Subcutaneous adipose tissue (tissue), 4 donors: ENCODE results near the gene DSCAML1. TPM values are rescaled to one million over a fixed set of nuclear protein-coding genes. Genes with fewer than 3 reads are reported as not detected.

Source experiments
- total RNA-seq, 4 donors: library from RNA; depleted of rRNA; stranded (reverse); fragments of >200 nt; gene quantifications; one replicate each; pipeline ENCODE4 v1.1.0, GENCODE V29; 2016
- TF ChIP-seq, protein P1 (sequence below): fragments of 450-650 bp; IDR thresholded peaks from one replicate; pipeline ENCODE4 v1.5.1; 2016; ENCODE audit warnings: low read depth, mild to moderate bottlenecking, control low read depth, antibody characterized with exemption, moderate library complexity

The DSCAML1 gene
- total RNA-seq, 4 donors from 2014 or later = 0.22 to 0.82 (median 0.75) TPM; not detected in 1

DNA sequence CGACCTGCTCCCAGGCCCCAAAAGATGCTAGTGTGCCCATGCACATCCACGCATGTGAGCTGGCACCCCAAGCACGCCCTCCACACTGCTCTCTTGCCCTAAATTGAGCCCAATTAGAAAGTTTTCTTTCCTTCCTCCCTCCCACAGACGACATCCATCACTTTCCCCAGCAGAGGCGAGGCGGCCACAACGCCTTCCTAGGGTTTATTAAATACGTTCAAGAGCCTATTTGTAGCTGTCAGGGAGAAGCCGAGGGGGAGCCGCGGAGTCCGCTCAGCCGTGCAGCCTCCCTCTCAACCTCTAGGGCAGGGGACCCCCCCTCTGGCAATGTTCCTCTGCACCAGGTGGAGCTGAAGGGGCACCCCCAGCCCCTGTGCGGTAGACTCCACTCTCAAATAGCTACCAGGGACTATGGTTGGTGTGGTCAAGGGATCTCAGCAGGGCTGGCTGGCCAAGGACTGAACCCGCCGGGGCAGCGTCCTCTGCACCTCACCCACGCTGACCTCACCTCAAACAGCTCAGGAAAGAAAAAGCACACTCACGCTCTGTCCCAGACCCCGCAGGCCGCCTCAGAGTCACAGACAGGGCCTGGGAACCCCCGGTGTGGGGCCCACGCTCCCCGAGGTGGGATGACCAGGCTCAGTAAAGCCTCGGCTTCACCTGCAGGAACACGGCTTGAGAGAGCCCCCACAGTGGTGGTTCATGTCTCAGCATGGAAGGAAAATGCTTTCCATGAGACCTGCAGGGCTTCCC is 152.4 kb downstream of the DSCAML1 start:
- TF ChIP-seq, protein P1, sequence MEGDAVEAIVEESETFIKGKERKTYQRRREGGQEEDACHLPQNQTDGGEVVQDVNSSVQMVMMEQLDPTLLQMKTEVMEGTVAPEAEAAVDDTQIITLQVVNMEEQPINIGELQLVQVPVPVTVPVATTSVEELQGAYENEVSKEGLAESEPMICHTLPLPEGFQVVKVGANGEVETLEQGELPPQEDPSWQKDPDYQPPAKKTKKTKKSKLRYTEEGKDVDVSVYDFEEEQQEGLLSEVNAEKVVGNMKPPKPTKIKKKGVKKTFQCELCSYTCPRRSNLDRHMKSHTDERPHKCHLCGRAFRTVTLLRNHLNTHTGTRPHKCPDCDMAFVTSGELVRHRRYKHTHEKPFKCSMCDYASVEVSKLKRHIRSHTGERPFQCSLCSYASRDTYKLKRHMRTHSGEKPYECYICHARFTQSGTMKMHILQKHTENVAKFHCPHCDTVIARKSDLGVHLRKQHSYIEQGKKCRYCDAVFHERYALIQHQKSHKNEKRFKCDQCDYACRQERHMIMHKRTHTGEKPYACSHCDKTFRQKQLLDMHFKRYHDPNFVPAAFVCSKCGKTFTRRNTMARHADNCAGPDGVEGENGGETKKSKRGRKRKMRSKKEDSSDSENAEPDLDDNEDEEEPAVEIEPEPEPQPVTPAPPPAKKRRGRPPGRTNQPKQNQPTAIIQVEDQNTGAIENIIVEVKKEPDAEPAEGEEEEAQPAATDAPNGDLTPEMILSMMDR = no peak

DNA sequence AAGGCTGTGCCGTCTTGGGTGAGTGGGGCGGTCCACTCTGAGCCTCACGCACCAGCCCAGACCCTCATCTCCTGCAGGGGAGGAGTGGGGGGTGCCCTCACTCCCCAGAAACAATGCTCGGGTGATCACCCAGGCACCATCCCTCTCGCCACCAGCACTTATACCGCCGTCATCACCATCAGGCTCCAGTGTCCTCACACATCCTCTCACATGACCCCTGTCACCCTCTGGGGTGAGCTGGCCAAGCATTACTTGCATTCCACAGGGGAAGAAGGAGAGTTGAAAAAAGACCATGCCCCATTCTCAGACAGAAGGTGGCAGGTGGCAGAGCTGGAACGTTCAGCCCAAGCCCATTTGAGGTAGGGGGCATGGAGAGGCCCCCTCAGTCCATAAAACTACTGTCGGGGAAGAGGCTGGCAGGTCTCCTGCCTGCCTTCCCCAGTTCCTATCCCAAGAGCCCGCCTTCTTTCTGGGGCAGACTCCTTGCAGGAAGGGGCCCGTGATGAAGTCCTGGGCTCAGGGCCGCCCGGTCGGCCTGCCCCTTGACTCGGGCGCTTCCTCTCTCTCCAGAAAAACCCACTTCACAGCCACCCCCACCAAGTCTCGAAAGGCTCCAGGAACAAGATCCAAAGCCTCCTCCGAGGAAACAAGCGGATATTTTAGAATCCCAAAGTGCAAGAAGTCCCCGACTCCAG is 153.3 kb downstream of the DSCAML1 start:
- TF ChIP-seq, protein P1 = no peak

DNA sequence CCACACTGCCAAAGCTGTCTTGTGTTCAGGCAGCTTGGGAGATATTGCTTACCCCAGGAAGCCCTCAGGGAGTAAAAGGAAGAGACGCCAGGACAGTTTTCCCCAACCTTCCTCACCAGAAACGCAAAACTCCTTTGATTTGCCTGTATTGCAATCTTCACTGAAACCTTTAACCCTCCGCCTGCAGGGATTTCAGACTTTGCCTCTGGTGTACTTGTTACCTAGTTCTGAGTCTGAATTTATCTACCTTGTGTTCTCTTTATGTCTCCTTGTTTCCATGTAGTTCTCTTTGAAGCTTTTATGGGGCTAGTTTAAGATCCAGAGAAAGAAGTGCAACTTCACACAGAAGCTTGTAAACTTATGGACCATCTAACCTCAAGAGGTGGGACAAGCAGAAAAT is 154.2 kb downstream of the DSCAML1 start:
- TF ChIP-seq, protein P1 = no peak

- TF ChIP-seq, protein P1 = no peak
Measured at GRCh38 chr11:117642396-117642795, 154.6 kb downstream of the DSCAML1 start.

- TF ChIP-seq, protein P1 = no peak
Measured at GRCh38 chr11:117641008-117641915, 155.8 kb downstream of the DSCAML1 start.

- TF ChIP-seq, protein P1 = no peak
Measured at GRCh38 chr11:117640041-117640440, 157.0 kb downstream of the DSCAML1 start.
